Endothelial cell of umbilical vein (primary cell): ENCODE data around the gene ANKRD63. TPM values are rescaled to one million over a fixed set of nuclear protein-coding genes. Genes with fewer than 3 reads are reported as not detected.

ENCODE experiments used
- BruUV-seq: library from RNA; stranded (reverse); fragments of 400-500 nt; replicated peaks from 2 replicates; lab custom pipeline; 2021; lab: Mats Ljungman, UMichigan
- CTCF ChIA-PET: fragments of 300-600, 350-600 bp; sonication (Branson Sonifier 250); formaldehyde crosslinking; loops from one replicate; lab custom pipeline; 2021; ENCODE audit warnings: antibody characterized with exemption, inconsistent platforms; lab: Charles Lee
- POLR2A ChIA-PET: fragments of 300-600, 350-600 bp; sonication (Branson Sonifier 250); formaldehyde crosslinking; loops from one replicate; lab custom pipeline; 2021; ENCODE audit warnings: antibody characterized with exemption, inconsistent platforms; lab: Charles Lee
- DNase-seq: peaks from one replicate; pipeline ENCODE4 v3.0.0-alpha.2; 2011; ENCODE audit warnings: low read depth, low spot score
- FAIRE-seq: peaks from 2 replicates; lab custom pipeline; 2011; peaks lifted over from hg19 to GRCh38; lab: Jason Lieb, UNC
- H2AFZ ChIP-seq: 2 replicates; pipeline ENCODE4 v1.6.0; 2012; ENCODE audit warnings: low read depth, low read length, control low read depth, inconsistent platforms
- H3K27ac ChIP-seq: 2 replicates; pipeline ENCODE4 v1.5.1; 2011; ENCODE audit warnings: low read depth, mild to moderate bottlenecking, control low read depth, low read length, moderate library complexity; ENCODE audit not compliant: insufficient read depth
- H3K27me3 ChIP-seq, 2 experiments: 2 replicates each; pipeline versions ENCODE4 v1.6.0 to v1.6.1; 2011; ENCODE audit warnings: low read length in 2 of 2, mixed read lengths in 1 of 2; ENCODE audit not compliant: control insufficient read depth in 2 of 2, insufficient read depth in 2 of 2
- H3K36me3 ChIP-seq, 2 experiments: 2 replicates in 1 of 2; 3 replicates in 1 of 2; pipeline ENCODE4 v1.5.1; 2011; ENCODE audit warnings: low read length in 2 of 2, mild to moderate bottlenecking in 1 of 2, moderate library complexity in 1 of 2; ENCODE audit not compliant: control insufficient read depth in 2 of 2, insufficient read depth in 2 of 2; ENCODE audit errors: extremely low read depth in 1 of 2
- H3K4me1 ChIP-seq: 3 replicates; pipeline ENCODE4 v1.5.1; 2011; ENCODE audit warnings: mild to moderate bottlenecking, low read length; ENCODE audit not compliant: control insufficient read depth, insufficient read depth; ENCODE audit errors: extremely low read depth
- H3K4me2 ChIP-seq: 2 replicates; pipeline ENCODE4 v1.6.1; 2011; ENCODE audit warnings: low read length, control low read depth, mixed read lengths; ENCODE audit not compliant: insufficient read depth
- H3K4me3 ChIP-seq, 3 experiments: fragments of 200-600 bp in 1 of 3; sonication (generic), shearing (Covaris generic) in 1 of 3; replicated peaks in 1 of 3; 2 replicates each; pipeline ENCODE4 v1.5.1; 2011 to 2016; ENCODE audit warnings: control low read depth in 3 of 3, low read length in 3 of 3, mild to moderate bottlenecking in 2 of 3, inconsistent platforms in 1 of 3, low read depth in 1 of 3, moderate library complexity in 1 of 3; ENCODE audit not compliant: insufficient read depth in 1 of 3
- H3K79me2 ChIP-seq: 2 replicates; pipeline ENCODE4 v1.6.0; 2012; ENCODE audit warnings: low read length, inconsistent platforms; ENCODE audit not compliant: control insufficient read depth, insufficient read depth
- H3K9ac ChIP-seq: replicated peaks from 2 replicates; pipeline ENCODE3; 2011; ENCODE audit warnings: low read length, control low read depth; ENCODE audit not compliant: insufficient read depth; ENCODE audit errors: extremely low read depth
- H3K9me1 ChIP-seq: replicated peaks from 3 replicates; pipeline ENCODE4 v1.6.0; 2011; ENCODE audit warnings: mild to moderate bottlenecking, low read length; ENCODE audit not compliant: control insufficient read depth, insufficient read depth; ENCODE audit errors: extremely low read depth
- H3K9me3 ChIP-seq: replicated peaks from 2 replicates; pipeline ENCODE4 v1.5.1; 2012; ENCODE audit warnings: low read length, inconsistent platforms; ENCODE audit not compliant: control insufficient read depth, insufficient read depth
- H4K20me1 ChIP-seq: replicated peaks from 2 replicates; pipeline ENCODE3; 2011; ENCODE audit warnings: mild to moderate bottlenecking, low read length; ENCODE audit not compliant: control insufficient read depth, insufficient read depth; ENCODE audit errors: extremely low read depth
- CTCF ChIP-seq, 2 donors: IDR thresholded peaks; 1 replicate in 1 of 2; 2 replicates in 1 of 2; pipeline ENCODE4 v1.5.1; 2011; ENCODE audit warnings: low read length in 2 of 2, mild to moderate bottlenecking in 2 of 2, moderate library complexity in 2 of 2, control low read depth in 1 of 2, inconsistent platforms in 1 of 2, low read depth in 1 of 2; ENCODE audit not compliant: insufficient read depth in 1 of 2; ENCODE audit errors: extremely low read depth in 1 of 2
- EZH2 ChIP-seq: IDR thresholded peaks from 2 replicates; pipeline ENCODE4 v1.6.1; 2012; ENCODE audit warnings: borderline replicate concordance, low read depth, mild to moderate bottlenecking, moderate library complexity, low read length, inconsistent platforms; ENCODE audit not compliant: severe bottlenecking
- FOS ChIP-seq: IDR thresholded peaks from 2 replicates; pipeline ENCODE4 v1.6.1; 2011; ENCODE audit warnings: mild to moderate bottlenecking, low read length, moderate library complexity, borderline replicate concordance; ENCODE audit not compliant: insufficient read depth
- GATA2 ChIP-seq: IDR thresholded peaks from 2 replicates; pipeline ENCODE4 v1.7.0; 2011; ENCODE audit warnings: low read depth, mild to moderate bottlenecking, moderate library complexity, mixed read lengths, low read length; ENCODE audit not compliant: insufficient read length, insufficient read depth
- JUN ChIP-seq: IDR thresholded peaks from 2 replicates; pipeline ENCODE4 v1.6.1; 2011; ENCODE audit warnings: borderline replicate concordance, low read depth; ENCODE audit not compliant: insufficient read length, insufficient read depth
- MYC ChIP-seq: IDR thresholded peaks from one replicate; pipeline ENCODE4 v1.6.1; 2011; ENCODE audit warnings: mild to moderate bottlenecking, low read depth, low read length
- POLR2A ChIP-seq: IDR thresholded peaks from 2 replicates; pipeline ENCODE4 v1.6.1; 2012; ENCODE audit warnings: low read depth, mild to moderate bottlenecking, control low read depth, low read length
- POLR2AphosphoS5 ChIP-seq: IDR thresholded peaks from 2 replicates; pipeline ENCODE4 v1.6.1; 2012; ENCODE audit warnings: low read depth, mild to moderate bottlenecking, control low read depth, low read length, moderate library complexity; ENCODE audit not compliant: insufficient read depth
- dilution Hi-C: fragments of 300-500 bp; cut with MboI; formaldehyde crosslinking; loops from one replicate; pipeline ENCODE4 v1.15.0; 2019; ENCODE audit warnings: low sequenced_read_pairs; ENCODE audit not compliant: extremely low pct_ligation_motif_present
- intact Hi-C: fragments of 100-400 bp; cut with micrococcal nuclease; formaldehyde crosslinking; loops from one replicate; pipeline ENCODE4 v1.10.0; 2022
- polyA plus RNA-seq, 4 experiments: library from polyadenylated mRNA; depleted of rRNA in 3 of 4; stranded (reverse) in 3 of 4; unstranded in 1 of 4; fragments of >200 nt; gene quantifications; 2 replicates each; pipeline versions ENCODE4 v1.2.1 to v1.2.3, GENCODE V29; 2011 to 2012; ENCODE audit warnings: missing spikeins in 1 of 4
- total RNA-seq: library from RNA; stranded (reverse); gene quantifications from 2 replicates; pipeline ENCODE4 v1.2.3, GENCODE V29; 2021
- TF ChIP-seq, protein P1 (sequence below): IDR thresholded peaks from 2 replicates; pipeline ENCODE4 v1.6.1; 2011; ENCODE audit not compliant: insufficient read depth, insufficient read length

The ANKRD63 gene
- total and polyA plus RNA-seq, 2 donors (not counting 3 experiments of a cell fraction or from before 2014, with no cell fraction given) = not detected

GRCh38 chr15:40323239-40323952 is 40.5 kb upstream of the ANKRD63 start, which contains the start of gene INAFM2:
INAFM2 (plus strand) TSS chr15:40323692; CDS start chr15:40324056, 364 bp downstream.
- no TSS peak for BruUV-seq
- no peaks in the 10 kb centered on the region for H3K27me3 ChIP-seq
- H3K9ac ChIP-seq = peak within 1 kb of the TSS; percentile 67
- H2AFZ ChIP-seq = peak within 1 kb of the TSS; percentile 6
- ChIA-PET CTCF (interaction anchor here (0.6 to 15.0 kb wide), 24 partner anchors 8 to 276 kb away, joined by 3 to 287 read pairs (median 4); partner anchors contain the start of genes BAHD1, CCDC9B and PLCB2), POLR2A (interaction anchor here (0.7 to 2.3 kb wide), 2 partner anchors 11 to 17 kb away, joined by 6 to 11 read pairs; partner anchors contain the start of gene CCDC9B)
- H4K20me1 ChIP-seq = no peaks in the 10 kb centered on the region
- peak; percentile 98 for DNase-seq
- peaks cover 11% of the 10 kb centered on the region for H3K79me2 ChIP-seq
- dilution Hi-C loops = no loop called here
- intact Hi-C loops = loop anchor here (1.0 kb wide), 4 partner anchors 8 to 99 kb away; partner anchors contain the start of gene DISP2
- H3K36me3 ChIP-seq = no peaks in the 10 kb centered on the region
- peak; percentile 91 for FAIRE-seq
- no peaks in the 10 kb centered on the region for H3K9me3 ChIP-seq
- peaks cover 50% of the 10 kb centered on the region for H3K4me1 ChIP-seq
- peak within 1 kb of the TSS; percentile 8 for H3K27ac ChIP-seq
- H3K4me3 ChIP-seq = peak within 1 kb of the TSS; percentile 41 to 67 (median 57)
- no peak for TF ChIP-seq MYC
- TF ChIP-seq FOS = no peak
- peak; percentile 67 for TF ChIP-seq POLR2A
- TF ChIP-seq GATA2 = no peak
- TF ChIP-seq JUN = no peak
- peak; percentile 70 for TF ChIP-seq POLR2AphosphoS5
- TF ChIP-seq EZH2 = no peak
- TF ChIP-seq, protein P1, sequence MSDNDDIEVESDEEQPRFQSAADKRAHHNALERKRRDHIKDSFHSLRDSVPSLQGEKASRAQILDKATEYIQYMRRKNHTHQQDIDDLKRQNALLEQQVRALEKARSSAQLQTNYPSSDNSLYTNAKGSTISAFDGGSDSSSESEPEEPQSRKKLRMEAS = peak; percentile 66
- peak; percentile 74 to 83 for TF ChIP-seq CTCF (IDR thresholded peaks at IDR 0.05; ENCODE audit: extremely low read depth in 1 of 2, insufficient read depth in 1 of 2, low read depth in 1 of 2, low read length in 2 of 2)
- H3K9me1 ChIP-seq = no peaks in the 10 kb centered on the region
- peak within 1 kb of the TSS; percentile 90 for H3K4me2 ChIP-seq
